Measurements from ENCODE around the gene PCDHGB3.
A peak's percentile ranks its signal among the peaks of the same experiment; 100 is the strongest.

PCDHGB3 gene

GRCh38 chr5:141359790-141360426 lies 10.1 kb upstream of the PCDHGB3 start, which contains the start of gene PCDHGB2:
Gene PCDHGB2, plus strand, starts transcription at chr5:141359994. Its CDS starts 142 bp downstream, at chr5:141360136.
- peak; percentile 32; the same call in 1 of the 2 replicates for TF ChIP-seq CTCF (IDR thresholded peaks at IDR 0.05; ENCODE audit: borderline replicate concordance, insufficient read depth, low read depth, low read length)
- peak within 1 kb of the TSS; percentile 56 for H3K4me3 ChIP-seq (ENCODE audit: low read depth, low read length)

DNA sequence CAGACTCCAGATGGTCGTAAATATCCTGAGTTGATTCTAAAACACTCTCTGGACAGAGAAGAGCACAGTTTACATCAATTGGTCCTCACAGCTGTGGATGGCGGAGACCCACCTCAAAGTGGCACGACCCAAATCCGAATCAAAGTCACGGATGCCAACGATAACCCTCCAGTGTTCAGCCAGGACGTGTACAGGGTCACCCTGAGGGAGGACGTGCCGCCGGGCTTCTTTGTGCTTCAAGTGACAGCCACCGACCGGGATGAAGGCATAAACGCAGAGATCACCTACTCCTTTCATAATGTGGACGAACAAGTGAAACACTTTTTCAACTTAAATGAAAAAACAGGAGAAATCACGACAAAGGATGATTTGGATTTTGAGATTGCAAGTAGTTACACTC lies 9.4 kb upstream of the PCDHGB3 start:
- no peak for TF ChIP-seq CTCF (IDR thresholded peaks at IDR 0.05; ENCODE audit: borderline replicate concordance, insufficient read depth, low read depth, low read length)
- no peak overlapping the region for H3K4me3 ChIP-seq (ENCODE audit: low read depth, low read length)

GRCh38 chr5:141362719-141363118 lies 7.3 kb upstream of the PCDHGB3 start:
- no peak for TF ChIP-seq CTCF (IDR thresholded peaks at IDR 0.05; ENCODE audit: borderline replicate concordance, insufficient read depth, low read depth, low read length)
- H3K4me3 ChIP-seq (ENCODE audit: low read depth, low read length) = no peak overlapping the region

DNA sequence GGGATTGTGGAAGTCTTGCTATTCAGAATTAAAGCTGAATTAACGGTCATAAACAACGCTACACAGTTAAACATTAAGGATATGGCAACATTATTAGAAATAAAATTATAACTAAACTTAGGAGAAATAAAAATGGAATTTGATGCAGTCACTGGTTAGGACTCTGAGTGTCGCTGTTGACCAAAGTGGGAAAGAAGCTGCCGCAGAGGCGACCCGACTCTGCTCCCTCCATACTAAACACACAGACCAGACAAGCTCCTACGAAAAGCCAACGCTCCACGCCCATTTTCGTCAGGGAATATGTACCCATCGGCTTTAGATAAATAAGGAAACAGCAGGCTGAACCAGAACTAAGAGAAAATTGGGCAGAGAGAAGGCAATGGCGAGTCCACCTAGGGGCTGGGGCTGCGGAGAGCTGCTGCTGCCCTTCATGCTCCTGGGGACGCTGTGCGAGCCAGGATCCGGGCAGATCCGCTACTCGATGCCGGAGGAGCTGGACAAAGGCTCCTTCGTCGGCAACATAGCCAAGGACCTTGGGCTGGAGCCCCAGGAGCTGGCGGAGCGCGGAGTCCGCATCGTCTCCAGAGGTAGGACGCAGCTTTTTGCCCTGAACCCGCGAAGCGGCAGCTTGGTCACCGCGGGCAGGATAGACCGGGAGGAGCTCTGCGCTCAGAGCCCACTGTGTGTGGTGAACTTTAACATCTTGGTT lies 5.9 kb upstream of the PCDHGB3 start, which contains the start of gene PCDHGA5:
PCDHGA5 (plus strand) TSS at position 211 of the 709 bp plus-strand sequence; CDS start at position 380, 169 bp downstream.
- no peak for TF ChIP-seq CTCF (IDR thresholded peaks at IDR 0.05; ENCODE audit: borderline replicate concordance, insufficient read depth, low read depth, low read length)
- H3K4me3 ChIP-seq (ENCODE audit: low read depth, low read length) = no peak within 1 kb of the TSS

GRCh38 chr5:141366016-141366896 lies 3.8 kb upstream of the PCDHGB3 start:
- no peak overlapping the region for H3K4me3 ChIP-seq (ENCODE audit: low read depth, low read length)
- no peak for TF ChIP-seq CTCF (IDR thresholded peaks at IDR 0.05; ENCODE audit: borderline replicate concordance, insufficient read depth, low read depth, low read length)

GRCh38 chr5:141371572-141372475 lies 1.8 kb downstream of the PCDHGB3 start:
- H3K4me3 ChIP-seq (ENCODE audit: low read depth, low read length) = no peak overlapping the region
- no peak for TF ChIP-seq CTCF (IDR thresholded peaks at IDR 0.05; ENCODE audit: borderline replicate concordance, insufficient read depth, low read depth, low read length)

Data from GM12875 (cell line).